ENCODE measurements around the gene BIRC7.

DNA sequence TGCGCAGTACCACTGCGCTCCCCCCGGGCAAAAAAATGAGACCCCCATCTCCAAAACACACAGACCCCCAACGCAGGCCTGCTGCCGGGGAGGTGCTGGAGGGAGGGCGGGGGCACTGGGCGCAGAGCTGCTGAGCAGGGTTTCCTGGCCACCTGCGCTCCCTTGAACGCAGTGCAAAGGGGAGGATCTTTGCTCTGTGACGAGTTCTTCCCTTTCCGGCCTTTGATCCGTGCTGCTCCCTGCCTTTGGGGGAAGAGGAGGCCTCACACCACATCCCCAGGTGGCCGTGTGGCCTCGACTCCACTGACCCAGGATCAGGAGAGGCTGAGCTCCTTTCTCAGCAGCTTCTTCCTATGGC, 48.4 kb downstream of the BIRC7 start:
- TF ChIP-seq, protein P1, sequence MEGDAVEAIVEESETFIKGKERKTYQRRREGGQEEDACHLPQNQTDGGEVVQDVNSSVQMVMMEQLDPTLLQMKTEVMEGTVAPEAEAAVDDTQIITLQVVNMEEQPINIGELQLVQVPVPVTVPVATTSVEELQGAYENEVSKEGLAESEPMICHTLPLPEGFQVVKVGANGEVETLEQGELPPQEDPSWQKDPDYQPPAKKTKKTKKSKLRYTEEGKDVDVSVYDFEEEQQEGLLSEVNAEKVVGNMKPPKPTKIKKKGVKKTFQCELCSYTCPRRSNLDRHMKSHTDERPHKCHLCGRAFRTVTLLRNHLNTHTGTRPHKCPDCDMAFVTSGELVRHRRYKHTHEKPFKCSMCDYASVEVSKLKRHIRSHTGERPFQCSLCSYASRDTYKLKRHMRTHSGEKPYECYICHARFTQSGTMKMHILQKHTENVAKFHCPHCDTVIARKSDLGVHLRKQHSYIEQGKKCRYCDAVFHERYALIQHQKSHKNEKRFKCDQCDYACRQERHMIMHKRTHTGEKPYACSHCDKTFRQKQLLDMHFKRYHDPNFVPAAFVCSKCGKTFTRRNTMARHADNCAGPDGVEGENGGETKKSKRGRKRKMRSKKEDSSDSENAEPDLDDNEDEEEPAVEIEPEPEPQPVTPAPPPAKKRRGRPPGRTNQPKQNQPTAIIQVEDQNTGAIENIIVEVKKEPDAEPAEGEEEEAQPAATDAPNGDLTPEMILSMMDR (conservative IDR thresholded peaks at IDR 0.05), result no peak
- TF ChIP-seq ZFX (IDR thresholded peaks at IDR 0.05), result no peak
